ENCODE results near the gene RABGAP1L. TPM values are rescaled to one million over a fixed set of nuclear protein-coding genes. Genes with fewer than 3 reads are reported as not detected.

Gene RABGAP1L
- total and polyA plus RNA-seq, 2 donors (not counting 3 experiments of a cell fraction or from before 2014, with no cell fraction given): 6.4 to 22.2 TPM

GRCh38 chr1:174766727-174767126 lies 607.4 kb downstream of the RABGAP1L start:
- Histone ChIP-seq H3K4me2 (ENCODE audit: insufficient read depth, low read length) (no peak overlapping the region), H3K79me2 (ENCODE audit: control insufficient read depth, insufficient read depth, low read length) (no peaks in the 10 kb centered on the region), H2AFZ (ENCODE audit: low read depth, low read length) (no peak overlapping the region), H3K4me1 (ENCODE audit: control insufficient read depth, extremely low read depth, insufficient read depth, low read length) (no peaks in the 10 kb centered on the region), H3K9me3 (replicated peaks; ENCODE audit: control insufficient read depth, insufficient read depth, low read length) (no peaks in the 10 kb centered on the region), H3K9me1 (replicated peaks; ENCODE audit: control insufficient read depth, extremely low read depth, insufficient read depth, low read length) (no peaks in the 10 kb centered on the region), H3K27me3 (ENCODE audit: control insufficient read depth in 2 of 2, insufficient read depth in 2 of 2, low read length in 2 of 2) (no peaks in the 10 kb centered on the region), H3K9ac (replicated peaks; ENCODE audit: extremely low read depth, insufficient read depth, low read length) (no peak overlapping the region), H4K20me1 (replicated peaks; ENCODE audit: control insufficient read depth, extremely low read depth, insufficient read depth, low read length) (no peaks in the 10 kb centered on the region), H3K27ac (ENCODE audit: insufficient read depth, low read depth, low read length) (no peak overlapping the region), H3K4me3 (replicated peaks in 1 of 3; ENCODE audit: insufficient read depth in 1 of 3, low read depth in 1 of 3, low read length in 3 of 3) (no peak overlapping the region), H3K36me3 (ENCODE audit: control insufficient read depth in 2 of 2, extremely low read depth in 1 of 2, insufficient read depth in 2 of 2, low read length in 2 of 2) (no peaks in the 10 kb centered on the region)
- TF ChIP-seq CTCF (IDR thresholded peaks at IDR 0.05; ENCODE audit: extremely low read depth in 1 of 2, insufficient read depth in 1 of 2, low read depth in 1 of 2, low read length in 2 of 2) (no peak), JUN (IDR thresholded peaks at IDR 0.05; ENCODE audit: borderline replicate concordance, insufficient read depth, insufficient read length, low read depth) (no peak), GATA2 (IDR thresholded peaks at IDR 0.05; ENCODE audit: insufficient read depth, insufficient read length, low read depth, low read length) (no peak), MYC (IDR thresholded peaks at IDR 0.05; ENCODE audit: low read depth, low read length) (no peak), EZH2 (IDR thresholded peaks at IDR 0.05; ENCODE audit: borderline replicate concordance, low read depth, low read length, severe bottlenecking) (no peak)
- BruUV-seq (replicated peaks): no TSS peak
- POLR2A ChIA-PET: no interaction called here
- FAIRE-seq: no peak
- dilution Hi-C loops (cut with MboI; ENCODE audit: extremely low pct_ligation_motif_present, low sequenced_read_pairs) (no loop called here), intact Hi-C loops (cut with micrococcal nuclease) (no loop called here)
- CTCF ChIA-PET: interaction anchor here (1.1 to 1.3 kb wide), 2 partner anchors 219 to 263 kb away, joined by 3 to 4 read pairs; no protein-coding TSS in a partner anchor
- no peak for DNase-seq (ENCODE audit: low read depth, low spot score)

- Histone ChIP-seq H3K27ac (ENCODE audit: insufficient read depth, low read depth, low read length) (no peak overlapping the region), H3K79me2 (ENCODE audit: control insufficient read depth, insufficient read depth, low read length) (no peaks in the 10 kb centered on the region), H3K9ac (replicated peaks; ENCODE audit: extremely low read depth, insufficient read depth, low read length) (no peak overlapping the region), H4K20me1 (replicated peaks; ENCODE audit: control insufficient read depth, extremely low read depth, insufficient read depth, low read length) (no peaks in the 10 kb centered on the region), H3K9me3 (replicated peaks; ENCODE audit: control insufficient read depth, insufficient read depth, low read length) (no peaks in the 10 kb centered on the region), H3K4me1 (ENCODE audit: control insufficient read depth, extremely low read depth, insufficient read depth, low read length) (no peaks in the 10 kb centered on the region), H3K4me3 (replicated peaks in 1 of 3; ENCODE audit: insufficient read depth in 1 of 3, low read depth in 1 of 3, low read length in 3 of 3) (no peak overlapping the region), H2AFZ (ENCODE audit: low read depth, low read length) (no peak overlapping the region), H3K9me1 (replicated peaks; ENCODE audit: control insufficient read depth, extremely low read depth, insufficient read depth, low read length) (no peaks in the 10 kb centered on the region), H3K27me3 (ENCODE audit: control insufficient read depth in 2 of 2, insufficient read depth in 2 of 2, low read length in 2 of 2) (no peaks in the 10 kb centered on the region), H3K36me3 (ENCODE audit: control insufficient read depth in 2 of 2, extremely low read depth in 1 of 2, insufficient read depth in 2 of 2, low read length in 2 of 2) (no peaks in the 10 kb centered on the region), H3K4me2 (ENCODE audit: insufficient read depth, low read length) (no peak overlapping the region)
- no TSS peak for BruUV-seq (replicated peaks)
- intact Hi-C loops (cut with micrococcal nuclease): no loop called here
- POLR2A ChIA-PET: no interaction called here
- no peak for DNase-seq (ENCODE audit: low read depth, low spot score)
- dilution Hi-C loops (cut with MboI; ENCODE audit: extremely low pct_ligation_motif_present, low sequenced_read_pairs): no loop called here
- no peak for FAIRE-seq
- TF ChIP-seq POLR2AphosphoS5 (IDR thresholded peaks at IDR 0.05; ENCODE audit: insufficient read depth, low read depth, low read length): no peak
- TF ChIP-seq GATA2 (IDR thresholded peaks at IDR 0.05; ENCODE audit: insufficient read depth, insufficient read length, low read depth, low read length): no peak
- TF ChIP-seq, protein P1, sequence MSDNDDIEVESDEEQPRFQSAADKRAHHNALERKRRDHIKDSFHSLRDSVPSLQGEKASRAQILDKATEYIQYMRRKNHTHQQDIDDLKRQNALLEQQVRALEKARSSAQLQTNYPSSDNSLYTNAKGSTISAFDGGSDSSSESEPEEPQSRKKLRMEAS (IDR thresholded peaks at IDR 0.05; ENCODE audit: insufficient read depth, insufficient read length): no peak
- TF ChIP-seq MYC (IDR thresholded peaks at IDR 0.05; ENCODE audit: low read depth, low read length): no peak
- TF ChIP-seq FOS (IDR thresholded peaks at IDR 0.05; ENCODE audit: borderline replicate concordance, insufficient read depth, low read length): no peak
- CTCF ChIA-PET: interaction anchor here (0.8 kb wide), 1 partner anchor 214 kb away, joined by 3 read pairs; no protein-coding TSS in a partner anchor
These were observed 609.2 kb downstream of the RABGAP1L start for GRCh38 chr1:174768516-174768915.

Measured in endothelial cell of umbilical vein (primary cell).